Activated CD8-positive, alpha-beta memory T cell treated with anti-CD3 and anti-CD28 coated beads, Interleukin-2, amount 50 U/mL, for 1 hour (primary cell): Measurements from ENCODE around the gene PTPRT.

Experiments used
- DNase-seq: peaks from one replicate; pipeline ENCODE4 v3.0.0-alpha.2; 2020; ENCODE audit errors: extremely low read depth

Gene PTPRT

GRCh38 chr20:42130810-42131596 is 1058.7 kb downstream of the PTPRT start:
- no peak for DNase-seq

- no peak for DNase-seq
Observed at GRCh38 chr20:42125426-42125825, 1064.3 kb downstream of the PTPRT start.

- no peak for DNase-seq
Observed at GRCh38 chr20:42123981-42124473, 1065.7 kb downstream of the PTPRT start.

- DNase-seq = no peak
Observed at GRCh38 chr20:42118409-42119125, 1071.1 kb downstream of the PTPRT start.

GRCh38 chr20:42118001-42118400 is 1071.7 kb downstream of the PTPRT start:
- DNase-seq = no peak

- DNase-seq = no peak
Observed at GRCh38 chr20:42113236-42113635, 1076.5 kb downstream of the PTPRT start.

GRCh38 chr20:42112161-42112560 is 1077.5 kb downstream of the PTPRT start:
- no peak for DNase-seq

- DNase-seq = no peak
Observed at GRCh38 chr20:42111349-42111748, 1078.4 kb downstream of the PTPRT start.

GRCh38 chr20:42110301-42110700 is 1079.4 kb downstream of the PTPRT start:
- DNase-seq = no peak

- no peak for DNase-seq
Observed at GRCh38 chr20:42102000-42102399, 1087.7 kb downstream of the PTPRT start.

GRCh38 chr20:42100137-42100704 is 1089.5 kb downstream of the PTPRT start:
- no peak for DNase-seq

- no peak for DNase-seq
Observed at GRCh38 chr20:42099101-42099500, 1090.6 kb downstream of the PTPRT start.

GRCh38 chr20:42098418-42098817 is 1091.3 kb downstream of the PTPRT start:
- no peak for DNase-seq

GRCh38 chr20:42097741-42098140 is 1092.0 kb downstream of the PTPRT start:
- no peak for DNase-seq

GRCh38 chr20:42095221-42095620 is 1094.5 kb downstream of the PTPRT start:
- DNase-seq = no peak

GRCh38 chr20:42093542-42094440 is 1095.9 kb downstream of the PTPRT start:
- DNase-seq = no peak

- no peak for DNase-seq
Observed at GRCh38 chr20:42093041-42093440, 1096.7 kb downstream of the PTPRT start.

GRCh38 chr20:42085366-42085765 is 1104.3 kb downstream of the PTPRT start:
- no peak for DNase-seq

- no peak for DNase-seq
Observed at GRCh38 chr20:42083280-42083679, 1106.4 kb downstream of the PTPRT start.

GRCh38 chr20:42082611-42083010 is 1107.1 kb downstream of the PTPRT start:
- no peak for DNase-seq

- DNase-seq = no peak
Observed at GRCh38 chr20:42080956-42081355, 1108.8 kb downstream of the PTPRT start.

- no peak for DNase-seq
Observed at GRCh38 chr20:42074944-42075343, 1114.8 kb downstream of the PTPRT start.
